ENCODE data around the gene GABRB1.

DNA sequence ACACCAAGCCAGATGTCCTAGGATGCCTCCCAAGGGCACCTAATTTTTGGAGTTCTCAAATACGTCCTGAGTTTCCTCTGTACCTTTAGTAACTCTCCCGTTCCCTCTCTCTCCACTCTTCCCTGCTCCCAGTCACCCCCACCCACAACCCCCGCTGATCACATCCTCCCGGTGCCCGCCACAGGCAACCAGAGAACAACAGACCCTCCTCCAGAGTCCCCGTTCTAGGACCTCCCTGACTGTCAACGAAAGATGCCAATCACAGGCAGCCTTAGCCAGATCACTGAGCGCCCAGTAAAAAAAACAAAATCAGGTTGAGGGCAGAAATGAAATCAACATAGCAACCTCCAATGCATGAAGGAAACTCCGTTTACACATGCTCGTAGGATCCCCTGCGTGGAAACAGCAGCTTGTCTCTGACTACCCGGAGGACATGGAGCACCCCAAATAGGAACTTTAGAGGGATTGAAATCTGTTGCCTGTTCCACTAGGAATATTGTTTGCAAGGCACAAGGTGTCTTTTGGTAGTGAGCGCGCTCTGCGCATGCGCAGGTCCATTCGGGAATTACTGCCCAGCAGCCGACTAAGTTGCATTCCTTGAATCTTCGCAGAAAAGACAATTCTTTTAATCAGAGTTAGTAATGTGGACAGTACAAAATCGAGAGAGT is at the start of gene GABRB1:
- TF ChIP-seq, protein P1, sequence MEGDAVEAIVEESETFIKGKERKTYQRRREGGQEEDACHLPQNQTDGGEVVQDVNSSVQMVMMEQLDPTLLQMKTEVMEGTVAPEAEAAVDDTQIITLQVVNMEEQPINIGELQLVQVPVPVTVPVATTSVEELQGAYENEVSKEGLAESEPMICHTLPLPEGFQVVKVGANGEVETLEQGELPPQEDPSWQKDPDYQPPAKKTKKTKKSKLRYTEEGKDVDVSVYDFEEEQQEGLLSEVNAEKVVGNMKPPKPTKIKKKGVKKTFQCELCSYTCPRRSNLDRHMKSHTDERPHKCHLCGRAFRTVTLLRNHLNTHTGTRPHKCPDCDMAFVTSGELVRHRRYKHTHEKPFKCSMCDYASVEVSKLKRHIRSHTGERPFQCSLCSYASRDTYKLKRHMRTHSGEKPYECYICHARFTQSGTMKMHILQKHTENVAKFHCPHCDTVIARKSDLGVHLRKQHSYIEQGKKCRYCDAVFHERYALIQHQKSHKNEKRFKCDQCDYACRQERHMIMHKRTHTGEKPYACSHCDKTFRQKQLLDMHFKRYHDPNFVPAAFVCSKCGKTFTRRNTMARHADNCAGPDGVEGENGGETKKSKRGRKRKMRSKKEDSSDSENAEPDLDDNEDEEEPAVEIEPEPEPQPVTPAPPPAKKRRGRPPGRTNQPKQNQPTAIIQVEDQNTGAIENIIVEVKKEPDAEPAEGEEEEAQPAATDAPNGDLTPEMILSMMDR (IDR thresholded peaks at IDR 0.05; ENCODE audit: borderline replicate concordance, extremely low read depth, low read length, poor library complexity, severe bottlenecking) = no peak
- no peak for TF ChIP-seq EZH2 (IDR thresholded peaks at IDR 0.05; ENCODE audit: borderline replicate concordance, low read depth, low read length, severe bottlenecking)

Measured in DND-41 (cell line).